ENCODE results near the gene VSTM2L.

VSTM2L gene

DNA sequence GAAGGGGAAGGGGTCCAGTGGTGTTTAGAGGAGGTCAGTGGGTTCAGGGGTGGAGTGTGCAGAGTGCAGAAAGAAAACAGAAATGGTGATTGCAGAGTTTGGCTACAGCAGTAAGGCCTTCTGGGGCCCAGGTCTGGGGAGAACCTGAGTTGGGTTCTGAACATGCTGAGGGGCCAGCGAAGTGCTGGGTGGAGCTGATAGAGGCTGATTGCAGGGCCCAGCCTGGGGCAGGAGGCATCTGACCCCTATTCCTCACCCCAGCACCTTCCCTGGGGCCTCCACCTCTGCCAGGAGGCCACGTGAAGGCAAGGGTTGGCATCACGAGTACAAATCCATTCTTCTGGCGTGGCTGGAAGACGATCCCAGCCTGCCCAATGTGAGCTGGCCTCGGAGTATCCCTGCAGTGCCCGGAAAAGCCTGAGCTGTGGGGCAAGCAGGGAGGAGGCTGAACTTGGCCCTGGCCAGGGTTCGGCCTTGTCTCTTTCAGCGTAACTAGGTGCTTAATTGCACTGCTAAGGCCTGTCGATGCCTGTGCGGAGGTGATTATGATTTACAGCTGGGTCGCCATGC, 35.3 kb downstream of the VSTM2L start:
- Histone ChIP-seq H3K79me2 (ENCODE audit: low read length) (no peaks in the 10 kb centered on the region), H3K27ac (ENCODE audit: low read length) (no peak overlapping the region), H3K9ac (ENCODE audit: low read length) (no peak overlapping the region), H3K4me2 (ENCODE audit: low read length) (no peak overlapping the region), H3K4me1 (ENCODE audit: low read length) (peaks cover 13% of the 10 kb centered on the region), H3K4me3 (ENCODE audit: low read length) (no peak overlapping the region), H3K36me3 (replicated peaks; ENCODE audit: low read depth, low read length) (no peaks in the 10 kb centered on the region), H3K27me3 (ENCODE audit: low read depth, low read length) (no peaks in the 10 kb centered on the region), H4K20me1 (ENCODE audit: insufficient read depth, low read length) (no peaks in the 10 kb centered on the region), H3K9me3 (ENCODE audit: insufficient read depth, low read length) (no peaks in the 10 kb centered on the region), H2AFZ (ENCODE audit: low read depth, low read length) (no peak overlapping the region)
- TF ChIP-seq EZH2phosphoT487 (IDR thresholded peaks at IDR 0.05; ENCODE audit: low read depth) = no peak
- TF ChIP-seq, protein P1, sequence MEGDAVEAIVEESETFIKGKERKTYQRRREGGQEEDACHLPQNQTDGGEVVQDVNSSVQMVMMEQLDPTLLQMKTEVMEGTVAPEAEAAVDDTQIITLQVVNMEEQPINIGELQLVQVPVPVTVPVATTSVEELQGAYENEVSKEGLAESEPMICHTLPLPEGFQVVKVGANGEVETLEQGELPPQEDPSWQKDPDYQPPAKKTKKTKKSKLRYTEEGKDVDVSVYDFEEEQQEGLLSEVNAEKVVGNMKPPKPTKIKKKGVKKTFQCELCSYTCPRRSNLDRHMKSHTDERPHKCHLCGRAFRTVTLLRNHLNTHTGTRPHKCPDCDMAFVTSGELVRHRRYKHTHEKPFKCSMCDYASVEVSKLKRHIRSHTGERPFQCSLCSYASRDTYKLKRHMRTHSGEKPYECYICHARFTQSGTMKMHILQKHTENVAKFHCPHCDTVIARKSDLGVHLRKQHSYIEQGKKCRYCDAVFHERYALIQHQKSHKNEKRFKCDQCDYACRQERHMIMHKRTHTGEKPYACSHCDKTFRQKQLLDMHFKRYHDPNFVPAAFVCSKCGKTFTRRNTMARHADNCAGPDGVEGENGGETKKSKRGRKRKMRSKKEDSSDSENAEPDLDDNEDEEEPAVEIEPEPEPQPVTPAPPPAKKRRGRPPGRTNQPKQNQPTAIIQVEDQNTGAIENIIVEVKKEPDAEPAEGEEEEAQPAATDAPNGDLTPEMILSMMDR (IDR thresholded peaks at IDR 0.05; ENCODE audit: low read depth, low read length) = no peak

DNA sequence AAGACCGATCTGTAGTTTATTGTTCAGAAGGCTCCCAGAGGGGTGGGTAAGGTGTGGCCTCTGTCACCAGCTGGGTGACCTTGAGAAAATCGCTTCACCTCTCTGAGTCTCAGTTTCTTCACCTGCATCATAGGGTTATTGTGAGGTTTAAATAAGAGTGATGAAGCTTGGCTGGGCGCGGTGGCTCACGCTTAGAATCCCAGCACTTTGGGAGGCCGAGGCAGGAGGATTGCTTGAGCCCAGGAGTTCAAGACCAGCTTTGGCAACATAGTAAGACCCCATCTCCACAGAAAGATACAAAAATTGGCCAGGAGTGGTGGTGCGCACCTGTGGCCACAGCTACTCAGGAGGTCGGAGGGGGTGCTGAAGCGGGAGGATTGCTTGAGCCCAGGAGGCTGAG, 36.0 kb downstream of the VSTM2L start:
- H4K20me1 ChIP-seq (ENCODE audit: insufficient read depth, low read length) = no peaks in the 10 kb centered on the region
- TF ChIP-seq EZH2phosphoT487 (IDR thresholded peaks at IDR 0.05; ENCODE audit: low read depth) = no peak
- TF ChIP-seq, protein P1 (IDR thresholded peaks at IDR 0.05; ENCODE audit: low read depth, low read length) = no peak
- peaks cover 15% of the 10 kb centered on the region for H3K4me1 ChIP-seq (ENCODE audit: low read length)
- no peaks in the 10 kb centered on the region for H3K27me3 ChIP-seq (ENCODE audit: low read depth, low read length)
- H3K79me2 ChIP-seq (ENCODE audit: low read length) = no peaks in the 10 kb centered on the region
- no peak overlapping the region for H3K4me3 ChIP-seq (ENCODE audit: low read length)
- no peak overlapping the region for H3K4me2 ChIP-seq (ENCODE audit: low read length)
- no peaks in the 10 kb centered on the region for H3K9me3 ChIP-seq (ENCODE audit: insufficient read depth, low read length)
- H3K9ac ChIP-seq (ENCODE audit: low read length) = no peak overlapping the region
- H2AFZ ChIP-seq (ENCODE audit: low read depth, low read length) = no peak overlapping the region
- no peak overlapping the region for H3K27ac ChIP-seq (ENCODE audit: low read length)
- no peaks in the 10 kb centered on the region for H3K36me3 ChIP-seq (replicated peaks; ENCODE audit: low read depth, low read length)

DNA sequence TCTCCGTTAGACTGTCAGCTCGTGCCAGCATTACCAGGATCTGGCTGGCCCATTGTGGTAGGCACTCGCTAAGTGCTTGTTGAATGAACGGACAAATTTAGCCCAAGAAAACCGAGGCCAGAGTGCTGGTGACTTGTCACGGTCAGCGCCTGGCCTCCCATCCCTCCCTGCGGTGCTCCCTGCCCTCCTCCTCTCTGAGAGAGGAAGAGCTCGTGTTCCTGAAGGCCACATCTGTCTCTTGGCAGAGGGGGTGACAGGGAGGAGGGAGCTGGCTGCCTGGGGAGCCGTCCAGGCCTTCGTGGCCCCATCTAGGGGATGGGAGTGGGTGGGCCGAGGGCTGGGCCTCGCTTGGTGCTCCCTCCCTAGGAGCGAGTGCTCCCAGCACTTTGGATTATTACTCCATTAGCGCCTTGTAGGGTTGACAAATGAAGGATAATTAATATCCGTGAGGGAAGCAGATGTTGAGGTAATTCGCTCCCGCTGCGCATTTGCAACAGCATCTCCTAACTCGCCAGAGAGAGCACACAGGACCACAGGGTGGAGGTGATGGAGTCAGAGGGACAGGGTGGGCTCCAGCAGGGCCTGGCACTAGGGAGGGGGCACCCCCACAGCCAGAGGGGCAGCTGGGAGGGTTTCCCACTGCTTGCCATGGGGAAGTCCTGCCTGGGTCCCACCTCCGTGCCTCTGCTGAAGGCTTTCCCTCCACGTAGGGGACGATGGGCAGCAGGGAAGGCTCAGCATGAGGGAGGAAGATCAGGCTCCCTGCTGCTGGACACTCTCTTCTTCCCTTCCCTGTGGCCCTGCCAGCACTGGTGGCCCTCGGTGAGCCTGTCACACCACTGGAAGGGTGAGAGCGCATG, 37.0 kb downstream of the VSTM2L start:
- Histone ChIP-seq H3K4me2 (ENCODE audit: low read length) (no peak overlapping the region), H3K4me3 (ENCODE audit: low read length) (no peak overlapping the region), H4K20me1 (ENCODE audit: insufficient read depth, low read length) (no peaks in the 10 kb centered on the region), H3K27me3 (ENCODE audit: low read depth, low read length) (no peaks in the 10 kb centered on the region), H3K79me2 (ENCODE audit: low read length) (no peaks in the 10 kb centered on the region), H3K4me1 (ENCODE audit: low read length) (peaks cover 15% of the 10 kb centered on the region), H3K27ac (ENCODE audit: low read length) (no peak overlapping the region), H3K9me3 (ENCODE audit: insufficient read depth, low read length) (no peaks in the 10 kb centered on the region), H2AFZ (ENCODE audit: low read depth, low read length) (no peak overlapping the region), H3K36me3 (replicated peaks; ENCODE audit: low read depth, low read length) (no peaks in the 10 kb centered on the region), H3K9ac (ENCODE audit: low read length) (no peak overlapping the region)
- TF ChIP-seq, protein P1 (IDR thresholded peaks at IDR 0.05; ENCODE audit: low read depth, low read length) = no peak
- no peak for TF ChIP-seq EZH2phosphoT487 (IDR thresholded peaks at IDR 0.05; ENCODE audit: low read depth)

DNA sequence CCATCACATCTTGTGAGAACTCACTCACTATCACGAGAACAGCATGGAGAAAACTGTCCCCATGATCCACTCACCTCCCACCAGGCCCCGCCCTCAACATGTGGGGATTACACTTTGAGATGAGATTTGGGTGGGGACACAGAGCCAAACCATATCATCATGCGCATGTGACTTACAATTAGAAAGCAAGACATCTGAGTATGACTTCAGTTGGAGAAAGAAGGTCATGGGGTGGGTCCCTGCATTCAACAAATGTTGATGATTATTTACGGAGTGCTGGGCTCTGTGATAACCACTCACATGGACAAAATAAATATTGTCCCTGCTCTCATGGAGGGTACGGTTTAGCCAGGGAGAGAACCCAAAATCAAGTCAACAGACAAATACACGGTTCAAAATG, 37.9 kb downstream of the VSTM2L start:
- no peak overlapping the region for H2AFZ ChIP-seq (ENCODE audit: low read depth, low read length)
- H3K27me3 ChIP-seq (ENCODE audit: low read depth, low read length) = no peaks in the 10 kb centered on the region
- H3K9ac ChIP-seq (ENCODE audit: low read length) = no peak overlapping the region
- H3K79me2 ChIP-seq (ENCODE audit: low read length) = no peaks in the 10 kb centered on the region
- H3K4me1 ChIP-seq (ENCODE audit: low read length) = peaks cover 15% of the 10 kb centered on the region
- H3K4me2 ChIP-seq (ENCODE audit: low read length) = no peak overlapping the region
- H4K20me1 ChIP-seq (ENCODE audit: insufficient read depth, low read length) = no peaks in the 10 kb centered on the region
- H3K36me3 ChIP-seq (replicated peaks; ENCODE audit: low read depth, low read length) = no peaks in the 10 kb centered on the region
- no peak overlapping the region for H3K27ac ChIP-seq (ENCODE audit: low read length)
- H3K4me3 ChIP-seq (ENCODE audit: low read length) = no peak overlapping the region
- H3K9me3 ChIP-seq (ENCODE audit: insufficient read depth, low read length) = no peaks in the 10 kb centered on the region
- TF ChIP-seq, protein P1 (IDR thresholded peaks at IDR 0.05; ENCODE audit: low read depth, low read length) = no peak
- no peak for TF ChIP-seq EZH2phosphoT487 (IDR thresholded peaks at IDR 0.05; ENCODE audit: low read depth)

All from OCI-LY3 (cell line).